Stimulated activated CD4-positive, alpha-beta T cell treated with anti-CD3 and anti-CD28 coated beads, Interleukin-2, amount 100 ng/mL, for 24 hours (primary cell): ENCODE data around the gene PSD4.

Source experiments
- DNase-seq, 2 donors: peaks; one replicate each; pipeline ENCODE4 v3.0.0-alpha.2; 2020

Gene PSD4

GRCh38 chr2:113144259-113144658 lies 29.5 kb upstream of the PSD4 start:
- no peak for DNase-seq

- DNase-seq, result no peak
Measured at GRCh38 chr2:113148606-113149552, 24.9 kb upstream of the PSD4 start.

- no peak for DNase-seq
Measured at GRCh38 chr2:113149553-113150257, 24.1 kb upstream of the PSD4 start.

GRCh38 chr2:113150258-113150601 lies 23.5 kb upstream of the PSD4 start:
- DNase-seq, result no peak

GRCh38 chr2:113155331-113155730 lies 18.4 kb upstream of the PSD4 start:
- no peak for DNase-seq

GRCh38 chr2:113156278-113157117 lies 17.3 kb upstream of the PSD4 start:
- no peak for DNase-seq

- peak; percentile 53 to 69 for DNase-seq
Measured at GRCh38 chr2:113157118-113157896, 16.5 kb upstream of the PSD4 start.

GRCh38 chr2:113157897-113158753 lies 15.6 kb upstream of the PSD4 start:
- no peak for DNase-seq

- DNase-seq, result no peak
Measured at GRCh38 chr2:113158884-113159553, 14.8 kb upstream of the PSD4 start.

- no peak for DNase-seq
Measured at GRCh38 chr2:113160248-113160647, 13.5 kb upstream of the PSD4 start.

- DNase-seq, result no peak
Measured at GRCh38 chr2:113160962-113161361, 12.8 kb upstream of the PSD4 start.

GRCh38 chr2:113162173-113162572 lies 11.6 kb upstream of the PSD4 start:
- no peak for DNase-seq

GRCh38 chr2:113162869-113163268 lies 10.9 kb upstream of the PSD4 start:
- no peak for DNase-seq

GRCh38 chr2:113164215-113164929 lies 9.4 kb upstream of the PSD4 start:
- DNase-seq, result no peak

- no peak for DNase-seq
Measured at GRCh38 chr2:113164930-113165585, 8.7 kb upstream of the PSD4 start.

GRCh38 chr2:113166187-113166645 lies 7.6 kb upstream of the PSD4 start:
- no peak for DNase-seq

GRCh38 chr2:113167115-113167932 lies 6.4 kb upstream of the PSD4 start:
- peak; percentile 46 to 56 for DNase-seq

GRCh38 chr2:113167962-113168340 lies 5.8 kb upstream of the PSD4 start:
- DNase-seq, result no peak
